SK-N-SH treated with all-trans-retinoic acid at 6 μM for 48 hours (cell line): ENCODE data around the gene CFC1.
"Not testable (repeated sequence)": the region's sequence is repeated elsewhere in the genome, so short reads cannot be mapped to it uniquely, and the experiment has no call there.

Experiments
- CSRNP3 ChIP-seq: fragments of 250-450 bp; sonication (Bioruptor Pico); IDR thresholded peaks from 2 replicates; pipeline ENCODE4 v1.5.1; 2021; ENCODE audit warnings: mild to moderate bottlenecking, moderate library complexity
- GLIS3 ChIP-seq: fragments of 250-450 bp; sonication (Bioruptor Pico); IDR thresholded peaks from 2 replicates; pipeline ENCODE4 v1.5.0; 2020; ENCODE audit warnings: mild to moderate bottlenecking, moderate library complexity
- TCF4 ChIP-seq: fragments of 250-450 bp; sonication (Bioruptor Pico); IDR thresholded peaks from 2 replicates; pipeline ENCODE4 v1.8.0; 2021; ENCODE audit warnings: mild to moderate bottlenecking, moderate library complexity, borderline replicate concordance
- TOX ChIP-seq: fragments of 250-450 bp; sonication (Bioruptor Pico); IDR thresholded peaks from 2 replicates; pipeline ENCODE4 v1.8.0; 2021; ENCODE audit warnings: mild to moderate bottlenecking, moderate library complexity, borderline replicate concordance
- TSHZ2 ChIP-seq: fragments of 250-450 bp; sonication (Bioruptor Pico); IDR thresholded peaks from 2 replicates; pipeline ENCODE4 v1.5.0; 2020; ENCODE audit warnings: mild to moderate bottlenecking, moderate library complexity
- ZNF565 ChIP-seq: fragments of 450-650 bp; formaldehyde crosslinking; conservative IDR thresholded peaks from 2 replicates; pipeline ENCODE4 v1.5.0; 2020; ENCODE audit warnings: low read depth, mild to moderate bottlenecking, moderate library complexity

DNA sequence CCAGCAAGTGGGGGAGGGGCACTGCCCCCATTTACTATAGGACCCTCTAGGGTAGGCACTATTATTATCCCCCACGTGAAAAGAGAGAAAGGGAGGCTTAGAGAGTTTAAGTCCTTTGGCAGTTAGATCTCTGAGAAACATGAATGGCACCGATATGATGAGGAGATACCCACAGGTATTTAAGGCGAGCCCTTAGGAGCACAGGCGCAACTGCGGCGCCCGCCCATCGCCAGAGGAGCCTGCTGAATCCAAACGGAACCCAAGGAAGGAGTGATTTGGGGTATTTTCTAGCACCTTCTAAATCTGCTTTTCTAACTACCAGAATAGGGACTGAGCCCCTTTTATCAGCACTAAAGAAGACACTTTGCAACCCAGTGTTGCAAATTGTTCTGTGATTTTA is 551 bp upstream of the CFC1 start:
- not testable (repeated sequence) for TF ChIP-seq TSHZ2, TCF4, CSRNP3, ZNF565, GLIS3, TOX (CRISPR knock-in tag)
